PC-3 (cell line): Measurements from ENCODE around the gene ABCF1.

ENCODE experiments used
- EZH2phosphoT487 ChIP-seq: fragments of 300-600 bp; sonication (generic); IDR thresholded peaks from 2 replicates; pipeline ENCODE4 v1.6.1; 2018; ENCODE audit warnings: mild to moderate bottlenecking, antibody characterized with exemption, low read length, borderline replicate concordance
- TF ChIP-seq, protein P1 (sequence below): fragments of 300-600 bp; sonication (generic); conservative IDR thresholded peaks from 2 replicates; pipeline ENCODE4 v1.5.1; 2017; ENCODE audit warnings: antibody characterized with exemption, low read depth, mild to moderate bottlenecking, low read length

DNA sequence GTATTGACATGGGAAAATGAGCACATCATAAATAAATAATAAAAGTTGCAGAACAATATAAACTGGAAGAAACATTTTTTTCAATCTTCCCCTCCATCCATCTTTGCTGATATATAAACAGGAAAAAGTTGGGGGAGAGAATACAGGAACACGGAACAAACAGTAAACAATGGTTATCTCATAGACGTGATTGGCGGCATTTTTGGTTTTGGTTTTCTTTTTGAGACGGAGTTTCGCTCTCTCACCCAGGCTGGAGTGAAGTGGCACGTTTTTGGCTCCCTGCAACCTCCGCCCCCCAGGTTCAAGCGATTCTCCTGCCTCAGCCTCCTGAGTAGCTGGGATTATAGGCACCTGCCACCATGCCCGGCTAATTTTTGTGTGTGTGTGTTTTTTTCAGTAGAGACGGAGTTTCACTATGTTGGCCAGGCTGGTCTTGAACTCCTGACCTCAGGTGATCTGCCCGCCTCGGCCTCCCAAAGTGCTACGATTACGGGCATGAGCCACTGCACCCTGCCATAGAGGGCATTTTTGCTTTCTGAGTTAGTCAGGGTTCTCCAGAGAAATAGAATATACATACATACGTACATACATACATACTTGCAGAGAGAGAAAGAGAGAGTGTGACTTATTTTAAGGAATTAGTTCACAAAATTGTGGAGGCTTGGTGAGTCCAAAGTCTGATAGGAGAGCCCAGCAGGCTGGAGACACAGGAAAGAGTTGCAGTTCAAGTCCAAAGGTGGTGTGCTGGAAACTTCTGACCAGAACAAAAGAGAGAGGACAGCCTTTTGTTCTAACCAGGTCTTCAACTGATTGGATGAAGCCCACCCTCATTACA is 37.6 kb upstream of the ABCF1 start:
- TF ChIP-seq, protein P1, sequence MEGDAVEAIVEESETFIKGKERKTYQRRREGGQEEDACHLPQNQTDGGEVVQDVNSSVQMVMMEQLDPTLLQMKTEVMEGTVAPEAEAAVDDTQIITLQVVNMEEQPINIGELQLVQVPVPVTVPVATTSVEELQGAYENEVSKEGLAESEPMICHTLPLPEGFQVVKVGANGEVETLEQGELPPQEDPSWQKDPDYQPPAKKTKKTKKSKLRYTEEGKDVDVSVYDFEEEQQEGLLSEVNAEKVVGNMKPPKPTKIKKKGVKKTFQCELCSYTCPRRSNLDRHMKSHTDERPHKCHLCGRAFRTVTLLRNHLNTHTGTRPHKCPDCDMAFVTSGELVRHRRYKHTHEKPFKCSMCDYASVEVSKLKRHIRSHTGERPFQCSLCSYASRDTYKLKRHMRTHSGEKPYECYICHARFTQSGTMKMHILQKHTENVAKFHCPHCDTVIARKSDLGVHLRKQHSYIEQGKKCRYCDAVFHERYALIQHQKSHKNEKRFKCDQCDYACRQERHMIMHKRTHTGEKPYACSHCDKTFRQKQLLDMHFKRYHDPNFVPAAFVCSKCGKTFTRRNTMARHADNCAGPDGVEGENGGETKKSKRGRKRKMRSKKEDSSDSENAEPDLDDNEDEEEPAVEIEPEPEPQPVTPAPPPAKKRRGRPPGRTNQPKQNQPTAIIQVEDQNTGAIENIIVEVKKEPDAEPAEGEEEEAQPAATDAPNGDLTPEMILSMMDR = no peak
- no peak for TF ChIP-seq EZH2phosphoT487
